GM18868 (cell line): ENCODE measurements around the gene SGSM1.

Source experiments
- ATAC-seq: cut with Tn5 transposase; IDR thresholded peaks from one replicate; pipeline ENCODE4 v1.9.1; 2021; ENCODE audit warnings: mild to moderate bottlenecking, moderate library complexity; ENCODE audit not compliant: unreplicated experiment

SGSM1 gene

DNA sequence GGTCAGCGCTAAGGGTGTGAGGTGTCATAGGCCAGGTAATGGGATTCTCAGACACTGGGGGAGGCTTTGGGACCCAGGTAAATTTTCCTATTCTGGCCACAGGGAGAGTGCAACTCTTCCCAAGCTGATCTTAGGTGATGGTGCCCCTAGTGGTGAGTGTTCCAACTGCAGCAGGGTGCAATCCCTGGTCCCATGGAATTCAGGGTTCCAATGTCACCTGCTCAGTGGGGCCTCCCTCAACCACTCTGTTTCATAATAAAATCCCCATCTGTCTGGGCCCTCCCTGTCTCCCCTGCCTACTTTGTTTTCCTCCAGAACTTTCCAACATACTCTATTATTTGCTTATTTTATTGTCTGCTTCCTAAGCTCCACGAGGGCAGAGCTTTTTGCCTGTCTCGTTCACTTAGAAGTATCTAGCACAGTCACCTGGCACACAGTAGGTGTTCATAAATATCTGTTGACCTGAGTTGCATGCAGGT is 2.9 kb upstream of the SGSM1 start:
- ATAC-seq = no peak

DNA sequence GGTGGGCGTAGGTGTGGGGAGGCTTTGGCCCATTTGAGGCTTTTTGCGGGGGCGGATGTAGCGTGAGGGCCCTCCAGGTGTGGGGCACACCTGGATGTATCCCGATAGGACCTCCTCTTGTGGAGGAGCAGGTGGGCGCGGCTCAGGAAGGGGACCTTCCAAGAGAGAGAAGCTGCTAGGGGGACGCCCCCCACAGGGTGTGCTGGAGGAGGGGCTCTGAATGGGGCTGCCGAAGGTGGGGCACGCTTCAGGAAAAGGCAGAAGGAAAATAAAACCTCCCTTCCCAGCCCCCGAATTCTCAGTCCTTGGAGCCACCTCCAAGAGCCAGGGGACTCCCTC is 621 bp downstream of the SGSM1 start:
- no peak for ATAC-seq

DNA sequence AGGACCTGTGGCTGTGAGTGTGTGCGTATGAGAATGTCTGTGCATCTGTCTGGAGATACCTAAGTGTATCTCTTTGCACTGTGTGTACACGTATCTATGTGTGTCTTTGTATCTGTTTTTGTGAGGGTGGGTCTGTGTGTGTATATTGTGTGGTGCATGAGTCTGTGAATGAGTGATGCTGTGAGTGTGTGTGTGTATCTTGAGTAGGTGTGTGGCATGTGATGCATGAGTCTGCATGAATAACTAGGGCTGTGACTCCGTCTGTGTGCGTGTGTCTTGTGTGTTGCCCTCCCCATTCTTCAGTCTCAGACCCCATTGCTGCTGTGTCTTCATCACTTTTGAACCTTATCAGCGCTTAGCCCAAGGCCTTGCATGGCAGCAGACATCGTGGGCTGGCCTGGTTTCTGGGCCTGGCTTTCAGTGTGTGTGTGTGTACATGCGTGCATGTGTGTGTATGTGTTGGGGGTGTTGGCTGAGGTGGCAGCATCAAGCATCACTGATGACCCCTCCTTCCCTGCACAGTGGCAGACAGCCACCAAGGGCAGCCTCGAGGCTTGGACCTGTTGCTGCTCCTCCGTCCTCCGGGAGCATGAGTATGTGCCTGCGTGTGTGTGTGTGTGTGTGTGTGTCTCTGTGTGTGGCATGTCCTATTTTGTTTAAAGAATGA is 1.4 kb downstream of the SGSM1 start:
- no peak for ATAC-seq

DNA sequence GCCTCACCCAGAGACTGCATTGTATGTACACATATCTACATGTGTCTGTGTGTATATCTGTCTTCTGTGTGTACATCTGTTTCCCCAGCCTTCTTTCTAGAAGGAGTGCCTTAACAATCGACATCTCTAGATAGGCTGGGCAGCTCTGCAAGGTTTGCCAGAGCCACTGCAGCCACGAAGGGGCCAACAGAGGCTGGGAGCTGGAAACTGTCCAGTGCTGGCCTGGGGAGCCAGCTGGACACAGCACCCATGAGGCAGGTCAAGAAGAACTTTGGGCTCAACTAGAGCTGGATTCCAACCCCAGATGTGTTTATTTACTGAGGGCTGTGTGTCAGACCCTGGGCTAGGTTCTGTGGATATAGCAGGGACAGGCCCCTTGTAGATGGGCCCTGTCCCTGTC is 3.3 kb downstream of the SGSM1 start:
- no peak for ATAC-seq

DNA sequence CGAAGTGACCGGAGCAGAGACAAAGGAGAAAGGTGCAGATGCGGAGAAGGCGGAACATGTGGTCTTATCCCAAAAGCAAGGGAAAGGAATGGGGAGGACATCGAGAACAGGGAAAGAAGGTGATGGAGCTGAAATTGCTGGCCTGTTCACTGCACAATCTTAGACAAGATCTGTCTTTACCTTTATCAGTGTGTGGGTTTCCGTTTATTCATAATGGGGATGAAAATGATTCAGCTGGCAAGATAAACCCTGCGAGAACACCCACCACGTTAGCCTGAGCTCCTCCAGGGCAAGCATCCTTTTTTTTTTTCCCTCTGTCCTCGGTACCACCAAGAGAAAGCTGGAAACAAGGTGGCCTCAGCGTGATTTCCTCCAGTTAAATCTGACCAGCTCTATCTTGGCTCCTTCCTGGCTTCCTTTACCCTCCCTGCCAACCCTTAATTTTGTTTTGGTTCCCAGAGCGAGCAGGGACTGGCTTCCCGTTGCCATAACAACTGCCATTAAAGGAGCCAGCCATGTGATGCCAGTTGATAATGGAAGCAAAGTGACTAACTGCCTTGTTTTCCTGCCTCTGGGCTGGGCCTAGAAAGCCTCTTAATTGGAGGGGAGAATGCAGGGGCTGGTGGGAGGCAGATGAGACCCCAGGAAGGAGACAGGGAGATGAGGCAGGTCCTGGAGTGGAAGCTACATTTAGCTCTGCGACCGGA is 4.2 kb downstream of the SGSM1 start:
- ATAC-seq = no peak

DNA sequence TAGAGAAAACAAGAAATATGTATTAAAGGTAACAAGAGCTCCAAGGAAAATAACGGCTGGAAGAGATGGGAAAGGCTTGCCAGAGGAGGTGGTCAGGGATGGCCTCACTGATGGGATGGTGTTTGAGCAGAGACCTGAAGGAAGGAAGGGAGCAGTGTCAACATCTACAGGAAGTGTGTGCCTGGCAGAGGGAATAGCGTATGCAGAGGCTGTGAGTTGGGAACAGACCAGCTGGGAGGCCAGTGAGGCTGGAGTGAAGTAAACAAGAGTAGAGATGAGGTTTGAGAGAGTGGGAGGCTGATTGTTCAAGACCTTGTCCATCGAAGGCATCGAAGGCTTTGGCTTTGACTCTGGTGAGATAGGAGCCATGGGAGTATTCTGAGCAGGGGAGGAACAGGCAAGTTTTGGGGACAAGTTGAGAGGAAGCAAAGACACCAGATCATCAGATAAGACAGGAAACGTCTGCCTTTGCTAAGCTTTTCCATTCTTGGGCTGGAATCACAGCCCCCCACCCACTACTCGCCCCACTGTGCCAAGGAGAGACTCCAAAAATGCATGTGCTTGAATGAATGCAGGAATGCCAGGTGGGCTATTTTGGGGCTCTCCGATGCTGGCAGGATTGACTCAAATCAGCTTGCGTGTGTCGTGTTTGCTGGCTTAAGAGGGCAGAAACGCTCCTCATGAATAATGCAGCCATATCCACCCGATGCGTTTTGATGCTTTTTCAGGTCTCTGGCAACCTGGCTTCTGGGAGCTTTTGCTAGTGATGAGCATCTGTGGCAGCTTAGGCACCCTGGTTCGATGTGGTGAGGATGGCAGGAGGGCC is 7.2 kb downstream of the SGSM1 start:
- ATAC-seq = no peak

DNA sequence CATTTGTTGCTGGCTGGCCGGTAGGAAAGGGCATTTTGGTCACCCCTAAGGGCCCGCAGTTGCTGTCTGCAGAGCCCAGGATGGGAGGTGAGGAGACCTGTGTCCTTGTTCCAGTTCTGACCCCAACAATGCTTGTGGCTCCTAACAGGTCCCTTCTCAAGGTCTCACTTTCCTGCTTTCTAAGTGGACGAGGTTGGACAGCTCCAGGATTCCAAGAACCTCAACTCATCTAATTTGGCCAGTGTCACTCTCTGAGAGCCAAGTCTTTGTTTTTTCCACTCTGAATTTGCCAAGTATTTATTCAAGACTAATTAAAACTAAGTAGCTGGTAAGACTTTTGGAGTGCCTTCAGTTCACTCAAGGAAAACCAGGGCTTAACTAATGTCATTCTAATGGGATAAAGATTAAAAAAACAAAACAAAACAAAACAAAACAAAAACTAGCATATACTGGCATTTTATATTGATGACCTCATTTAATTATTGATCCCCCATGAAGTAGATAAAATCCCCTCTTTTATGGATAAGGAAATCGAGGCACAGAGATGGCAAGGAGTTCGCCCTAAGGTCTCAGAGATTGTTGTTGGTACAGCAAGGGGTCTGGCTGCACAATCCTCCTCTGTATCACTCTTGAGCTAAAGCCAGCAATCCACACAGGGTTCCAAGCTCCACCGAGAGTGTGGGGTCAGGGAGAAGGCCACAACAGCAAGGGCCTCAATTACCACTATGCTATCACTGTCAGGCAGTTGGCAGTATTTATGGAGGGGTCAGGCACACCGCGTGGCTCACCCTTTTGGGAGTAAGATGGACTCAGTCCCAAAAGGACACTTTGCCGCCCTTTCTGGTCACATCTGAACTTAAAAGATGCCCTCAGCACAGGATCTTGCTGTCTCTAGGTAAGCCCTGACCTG is 8.1 kb downstream of the SGSM1 start:
- ATAC-seq = no peak

DNA sequence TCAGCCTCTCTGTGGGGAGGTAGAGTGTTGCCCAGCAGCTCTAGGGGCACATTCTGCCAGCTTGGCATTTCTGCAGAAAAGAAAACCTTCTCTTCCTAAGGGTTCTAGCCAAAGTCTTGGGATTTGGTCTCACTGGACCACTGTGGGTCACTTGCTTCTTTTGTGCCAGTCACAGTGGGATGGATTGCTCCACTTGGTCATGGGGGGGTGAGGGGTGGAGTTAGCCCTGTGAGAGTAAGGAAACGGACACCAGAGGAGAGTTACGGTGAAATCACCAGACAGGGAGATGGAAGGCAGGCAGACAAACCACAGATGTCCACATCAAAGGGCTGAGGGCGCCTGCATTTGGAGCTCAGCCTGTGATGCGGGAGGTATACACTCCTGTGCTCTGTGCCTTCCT is 10.8 kb downstream of the SGSM1 start:
- no peak for ATAC-seq

DNA sequence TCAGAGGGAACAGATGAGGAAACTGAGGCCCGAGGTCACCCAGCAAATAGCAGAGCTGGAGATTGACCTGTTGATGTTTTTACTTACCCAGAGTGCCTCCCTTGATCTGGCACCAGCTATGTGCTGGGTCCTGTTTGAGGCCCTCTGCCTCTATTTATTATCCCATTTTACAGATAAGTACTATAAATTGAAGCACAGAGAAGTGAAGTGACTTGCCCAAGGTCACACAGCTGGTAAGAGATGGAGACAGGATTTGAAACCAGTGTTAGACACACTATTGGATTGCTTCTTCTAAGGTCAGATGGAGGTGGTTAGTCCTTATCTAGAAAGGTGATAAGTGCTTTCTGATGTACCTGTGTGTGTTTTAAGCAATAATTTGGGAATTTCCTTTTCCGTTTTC is 13.5 kb downstream of the SGSM1 start:
- no peak for ATAC-seq

DNA sequence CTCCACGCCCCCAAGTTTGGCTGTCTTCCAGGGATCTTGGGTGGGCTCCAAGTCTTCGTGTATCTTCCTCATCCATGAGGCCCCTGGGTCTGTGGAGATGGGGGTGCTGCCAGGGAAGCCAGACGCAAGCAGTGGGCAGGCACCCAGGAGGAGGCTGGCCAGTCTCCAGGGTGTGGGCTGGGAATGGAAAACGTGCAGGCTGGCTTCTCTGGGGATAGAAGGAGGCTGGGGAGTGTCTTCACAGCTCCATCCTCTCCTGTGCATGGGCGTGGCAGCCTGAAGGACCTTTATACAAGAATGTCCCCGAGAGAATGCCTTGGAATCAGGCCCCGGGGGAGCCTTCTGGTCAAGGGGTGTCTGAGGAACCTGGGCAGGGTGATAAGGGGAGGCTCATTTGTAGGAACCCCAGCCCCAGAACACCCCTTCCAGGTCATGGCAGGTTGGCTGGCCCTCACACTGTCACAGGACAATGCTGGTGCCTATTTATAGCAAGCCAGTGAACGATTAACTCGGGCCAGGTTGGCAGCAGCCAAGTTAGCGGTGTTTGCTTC is 14.0 kb downstream of the SGSM1 start:
- no peak for ATAC-seq

DNA sequence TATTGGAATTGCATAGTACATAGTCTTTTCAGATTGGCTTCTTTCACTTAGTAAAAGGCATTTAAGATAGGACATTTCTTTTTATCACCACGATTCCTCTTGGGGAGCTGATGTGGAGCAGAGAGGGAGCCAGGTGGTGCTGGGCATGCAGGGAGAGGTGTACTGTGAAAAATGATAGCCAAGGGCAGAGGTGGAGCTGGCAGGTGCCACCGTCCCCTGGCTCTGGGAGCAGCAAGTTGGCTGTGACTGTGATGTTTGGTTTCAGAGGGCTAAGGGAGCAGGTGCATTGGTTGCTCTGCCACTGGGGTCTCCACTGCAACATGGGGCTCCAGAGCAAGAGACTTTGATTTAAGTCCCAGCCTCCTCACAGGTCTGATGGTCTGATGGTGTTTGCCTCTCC is 16.5 kb downstream of the SGSM1 start:
- ATAC-seq = no peak

DNA sequence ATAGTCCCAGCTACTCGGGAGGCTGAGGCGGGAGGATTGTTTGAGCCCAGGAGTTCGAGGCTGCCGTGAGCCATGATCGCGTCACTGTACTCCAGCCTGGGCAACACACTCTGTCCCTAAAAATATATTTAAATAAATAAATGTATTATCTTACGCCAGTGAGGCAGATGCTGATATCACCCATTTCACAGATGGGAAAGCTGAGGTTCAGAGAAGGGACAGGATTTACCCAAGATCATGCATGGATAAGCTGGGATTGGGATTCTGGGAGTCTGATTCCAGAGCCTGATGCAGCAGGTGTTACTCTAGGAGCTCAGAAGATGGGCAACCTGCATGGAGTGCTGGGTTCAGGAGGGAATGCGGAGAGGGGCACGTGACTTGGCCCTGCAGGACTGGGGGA is 17.8 kb downstream of the SGSM1 start:
- no peak for ATAC-seq

DNA sequence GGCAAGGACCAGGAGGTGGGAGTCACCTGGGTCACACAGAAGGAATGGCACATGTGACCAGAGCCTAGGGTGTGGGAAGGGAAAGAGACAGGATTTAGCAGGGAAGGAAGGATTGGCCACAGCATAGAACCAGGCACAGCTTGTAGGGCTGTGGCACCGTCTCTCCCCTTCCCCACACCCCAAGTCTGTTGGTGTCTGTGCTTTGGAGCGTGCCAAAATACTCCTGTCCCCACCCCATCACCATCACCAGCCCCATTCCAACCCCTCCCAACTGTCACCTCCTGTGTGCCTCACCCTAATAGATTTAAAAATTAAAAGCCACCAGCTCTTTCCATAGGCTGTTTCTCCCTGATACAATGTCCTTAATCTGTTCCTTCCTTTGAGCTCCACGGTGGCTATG is 18.2 kb downstream of the SGSM1 start:
- ATAC-seq = no peak

DNA sequence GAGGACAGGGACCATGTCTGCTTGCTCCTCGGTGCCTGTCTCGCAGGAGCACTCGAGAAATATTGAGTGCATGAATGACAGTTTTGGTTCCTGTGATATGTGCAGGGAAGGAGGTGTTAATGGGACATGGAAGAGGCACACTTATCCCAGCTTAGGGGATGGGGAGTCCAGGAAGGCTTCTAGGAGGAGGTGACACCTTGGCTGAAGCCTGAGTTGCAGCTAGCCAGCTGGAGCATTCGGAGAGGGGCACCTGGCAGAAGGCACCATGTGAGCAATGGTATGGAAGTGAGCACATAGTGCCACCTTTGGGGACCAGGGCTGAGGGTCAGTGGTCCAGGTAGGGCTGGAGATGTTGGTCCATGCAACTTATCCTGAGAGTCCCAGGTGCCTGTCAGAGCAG is 18.9 kb downstream of the SGSM1 start:
- no peak for ATAC-seq

DNA sequence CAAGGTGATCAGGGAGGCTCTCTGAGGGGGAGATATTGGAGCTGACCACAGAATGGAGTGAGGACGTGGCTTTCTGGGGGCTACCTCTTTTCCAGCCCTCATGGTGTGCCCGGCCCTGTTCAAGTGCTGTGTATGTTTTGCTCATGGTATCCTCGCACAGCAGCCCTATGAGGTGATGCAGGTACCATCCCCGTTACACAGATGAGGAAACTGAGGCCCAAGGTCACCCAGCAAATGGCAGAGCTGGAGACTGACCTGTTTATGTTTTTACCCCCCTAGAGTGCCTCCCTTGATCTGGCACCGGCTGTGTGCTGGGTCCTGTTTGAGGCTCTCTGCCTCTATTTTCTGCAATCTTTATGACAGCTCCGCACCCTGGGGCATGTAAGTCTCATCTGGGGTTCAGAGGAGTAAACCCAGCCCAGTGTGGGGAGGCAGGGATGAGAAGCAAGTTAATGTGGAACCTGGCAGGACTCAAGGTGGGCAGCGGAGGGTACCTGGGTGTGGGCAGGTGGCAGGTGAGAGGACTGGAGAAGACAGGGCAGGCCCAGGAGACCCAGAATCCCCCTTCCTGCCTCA is 20.8 kb downstream of the SGSM1 start:
- no peak for ATAC-seq

DNA sequence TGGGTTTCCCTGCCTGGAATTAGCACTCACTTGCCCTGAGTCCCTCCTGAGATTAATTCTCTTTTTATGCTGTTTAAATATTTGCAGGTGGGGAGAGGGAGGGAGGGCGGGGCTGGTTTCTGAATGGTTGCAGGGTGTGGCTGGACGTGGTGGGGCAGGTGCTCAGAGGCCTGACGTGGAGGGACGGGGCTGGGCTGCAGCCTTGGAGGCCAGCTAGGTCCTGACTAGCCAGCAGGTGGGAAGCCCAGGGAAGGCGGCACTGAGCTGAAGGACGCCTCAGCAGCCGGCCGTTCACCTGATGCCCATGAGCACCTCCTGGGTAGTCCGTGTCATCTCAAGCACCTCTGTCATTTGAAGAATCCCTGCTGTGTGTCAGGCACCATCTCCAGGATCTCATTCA is 21.3 kb downstream of the SGSM1 start:
- no peak for ATAC-seq

DNA sequence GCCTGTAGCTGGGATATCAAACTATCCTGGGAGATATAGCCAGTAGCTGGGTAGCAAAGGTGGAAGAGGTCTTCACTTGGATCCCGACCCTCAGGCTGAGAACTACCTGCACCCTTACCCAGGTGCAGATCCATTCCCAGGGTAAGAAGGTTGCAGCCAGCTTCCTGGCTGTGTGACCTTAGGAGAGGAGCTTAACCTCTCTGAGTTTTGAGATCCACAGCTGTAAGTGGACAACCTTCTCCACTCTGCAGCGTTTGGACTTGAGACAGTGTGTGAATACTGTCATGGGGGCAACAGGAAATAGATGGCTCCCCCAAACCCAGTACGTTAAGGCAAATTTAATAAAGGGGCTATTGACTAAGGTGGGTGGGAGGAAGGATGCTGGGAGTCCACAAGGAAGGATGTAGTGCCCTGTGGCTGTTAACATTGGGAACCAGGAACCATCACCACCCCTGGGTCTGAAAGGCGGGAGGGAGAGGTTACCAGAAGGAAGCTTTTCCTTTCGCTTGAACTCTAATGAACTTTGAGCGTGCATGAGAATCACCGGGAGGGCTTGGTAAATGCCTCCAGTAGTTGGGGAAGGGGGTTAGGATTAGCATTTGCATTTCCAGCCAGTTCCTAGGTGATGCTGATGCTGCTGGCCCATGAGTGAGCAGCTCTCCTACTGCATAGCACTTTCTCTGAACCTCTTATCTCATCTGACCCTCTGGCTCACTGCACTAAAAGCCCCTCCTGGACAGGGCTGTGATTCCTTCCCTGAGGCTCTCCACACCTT is 24.4 kb downstream of the SGSM1 start:
- no peak for ATAC-seq

DNA sequence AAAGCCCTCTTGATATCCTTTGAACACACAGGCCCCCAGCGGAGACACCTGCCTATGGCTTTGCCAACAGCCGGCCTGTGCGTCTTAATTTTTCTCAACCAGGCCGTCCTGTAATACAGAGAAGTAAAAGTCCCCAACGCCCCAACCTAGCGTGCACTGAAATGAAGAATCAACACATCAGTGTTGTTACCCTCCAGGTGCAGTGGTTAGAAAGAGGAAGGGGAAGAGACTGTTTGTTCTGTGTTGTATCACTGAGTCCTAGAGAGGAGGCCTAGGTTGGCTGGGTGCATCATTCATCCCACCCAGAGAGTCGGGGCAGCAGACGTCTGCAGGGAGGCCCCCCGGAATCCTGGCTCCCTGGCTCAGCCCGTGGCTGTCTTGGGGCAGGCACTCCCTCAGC is 25.7 kb downstream of the SGSM1 start:
- ATAC-seq = no peak

DNA sequence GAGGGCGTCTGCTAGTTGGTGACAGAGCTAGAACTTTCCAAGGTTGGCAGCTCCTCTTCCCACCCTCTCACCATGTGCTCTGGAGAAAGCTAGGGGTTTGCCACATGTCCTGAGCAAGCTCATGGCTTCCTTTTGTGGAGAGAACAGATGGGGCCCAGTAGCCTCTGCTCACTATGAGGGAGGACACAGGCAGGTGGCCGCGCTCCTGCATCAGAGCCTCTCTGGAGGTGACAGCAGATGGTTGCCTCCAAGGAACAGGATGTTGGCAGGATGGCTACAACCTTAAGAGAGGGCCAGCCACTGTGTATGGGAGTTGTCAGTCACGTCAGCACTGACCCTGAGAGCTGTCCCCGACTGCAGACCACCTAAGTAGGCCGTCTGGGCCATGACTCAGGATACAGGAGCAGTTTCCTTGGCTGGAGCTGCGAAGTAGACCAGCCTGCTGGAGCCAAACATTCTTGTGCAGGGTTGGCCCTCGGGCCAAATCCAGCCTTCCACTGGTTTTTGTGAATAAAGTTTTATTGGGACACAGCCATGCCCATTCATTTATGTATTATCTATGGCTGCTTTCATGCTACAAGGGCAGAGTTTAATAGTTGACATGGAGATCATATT is 28.0 kb downstream of the SGSM1 start:
- ATAC-seq = no peak
